Measurements from ENCODE around the gene DNAAF5. TPM values are rescaled to one million over a fixed set of nuclear protein-coding genes. Genes with fewer than 3 reads are reported as not detected.

DNAAF5 gene
- total and polyA plus RNA-seq, 7 experiments from 2014 or later: 4.0 to 25.7 (median 13.4) TPM

DNA sequence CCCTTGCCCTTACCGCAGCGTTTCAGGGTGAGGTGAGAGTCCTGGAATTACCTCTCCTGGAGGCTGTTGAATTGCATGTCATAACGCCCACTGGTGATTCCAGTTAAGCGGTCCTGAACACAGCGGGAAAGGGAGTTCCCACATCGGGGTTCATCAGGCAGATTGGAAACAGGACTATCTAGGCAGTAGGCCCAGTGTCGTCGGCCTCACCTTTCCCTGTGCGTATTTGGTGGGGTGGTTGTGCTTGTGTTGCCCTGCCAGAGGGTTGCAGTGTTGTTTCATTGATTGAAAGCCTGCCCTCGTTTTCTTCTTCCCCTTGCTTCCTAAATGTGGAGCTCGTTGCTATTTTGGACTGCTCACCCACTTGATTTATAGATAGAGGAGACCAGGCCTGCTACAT lies 95.2 kb downstream of the DNAAF5 start:
- Mint-ChIP-seq H3K4me1 (peaks cover 38 to 89% (median 79%) of the 10 kb centered on the region in 7 donors), H3K36me3 (peaks cover 0 to 29% (median 15%) of the 10 kb centered on the region in 5 donors), H3K9me3 (no peaks in the 10 kb centered on the region), H3K4me3 (peak overlapping the region in 2 of 10 donors; percentile 29), H3K27ac (peak overlapping the region in 1 of 9 donors; percentile 62), H3K27me3 (peaks cover 0 to 8% (median 0%) of the 10 kb centered on the region in 5 donors)
- Histone ChIP-seq H3K27me3 (ENCODE audit: control insufficient read depth in 2 of 2, insufficient read depth in 2 of 2, low read length in 2 of 2) (no peaks in the 10 kb centered on the region), H3K4me3 (ENCODE audit: low read length) (no peak overlapping the region), H3K36me3 (ENCODE audit: control insufficient read depth in 2 of 3, insufficient read depth in 3 of 3, low read length in 3 of 3) (peaks cover 0 to 17% (median 0%) of the 10 kb centered on the region in 3 experiments), H3K4me1 (ENCODE audit: control insufficient read depth in 2 of 2, insufficient read depth in 2 of 2, low read length in 2 of 2) (peaks cover 5 to 12% of the 10 kb centered on the region in 2 donors), H3K27ac (ENCODE audit: low read depth, low read length) (no peak overlapping the region), H3K9me3 (ENCODE audit: control insufficient read depth in 2 of 3, low read length in 3 of 3) (no peaks in the 10 kb centered on the region)
- DNase-seq: no peak
- ATAC-seq: no peak
- intact Hi-C loops (cut with micrococcal nuclease): no loop called here
- POLR2A ChIA-PET: no interaction called here
- CTCF ChIA-PET: interaction anchor here (1.0 kb wide), 1 partner anchor 43 kb away, joined by 5 read pairs; no protein-coding TSS in a partner anchor

DNA sequence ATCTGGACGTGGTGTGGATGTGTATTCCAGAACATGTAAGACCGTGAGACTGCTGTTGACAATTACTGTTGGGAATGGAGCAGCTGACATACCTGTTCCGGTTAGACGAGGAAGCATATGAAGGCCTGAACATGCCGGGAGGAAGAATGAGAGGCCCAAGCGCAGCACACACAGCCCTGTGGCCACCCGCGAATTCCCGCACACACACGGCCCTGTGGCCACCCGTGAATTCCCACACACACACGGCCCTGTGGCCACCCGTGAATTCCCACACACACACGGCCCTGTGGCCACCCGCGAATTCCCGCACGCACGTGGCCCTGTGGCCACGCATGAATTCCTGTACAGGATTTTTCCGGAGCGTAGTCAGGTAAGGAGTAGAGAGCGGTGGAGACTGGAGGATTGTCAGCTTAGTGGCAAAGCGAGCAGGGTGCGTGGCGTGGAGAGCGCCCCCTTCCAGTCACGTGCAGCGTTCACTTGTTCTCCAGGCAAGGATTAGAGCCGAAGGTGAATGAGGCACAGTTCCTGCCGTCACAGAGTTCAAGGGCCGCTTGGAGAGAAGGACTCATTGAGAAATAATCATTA lies 96.3 kb downstream of the DNAAF5 start:
- Histone ChIP-seq H3K4me3 (ENCODE audit: low read length) (no peak overlapping the region), H3K36me3 (ENCODE audit: control insufficient read depth in 2 of 3, insufficient read depth in 3 of 3, low read length in 3 of 3) (peaks cover 0 to 17% (median 0%) of the 10 kb centered on the region in 3 experiments), H3K9me3 (ENCODE audit: control insufficient read depth in 2 of 3, low read length in 3 of 3) (no peaks in the 10 kb centered on the region), H3K27me3 (ENCODE audit: control insufficient read depth in 2 of 2, insufficient read depth in 2 of 2, low read length in 2 of 2) (no peaks in the 10 kb centered on the region), H3K4me1 (ENCODE audit: control insufficient read depth in 2 of 2, insufficient read depth in 2 of 2, low read length in 2 of 2) (peaks cover 0 to 8% of the 10 kb centered on the region in 2 donors), H3K27ac (ENCODE audit: low read depth, low read length) (no peak overlapping the region)
- H3K4me1 Mint-ChIP-seq: peaks cover 33 to 83% (median 75%) of the 10 kb centered on the region in 7 donors
- DNase-seq (no peak), ATAC-seq (no peak)
- intact Hi-C loops (cut with micrococcal nuclease): no loop called here
- H3K27me3 Mint-ChIP-seq: peaks cover 0 to 5% (median 0%) of the 10 kb centered on the region in 5 donors
- ChIA-PET POLR2A (no interaction called here), CTCF (no interaction called here)
- no peaks in the 10 kb centered on the region for H3K9me3 Mint-ChIP-seq
- H3K4me3 Mint-ChIP-seq: peak overlapping the region in 1 of 10 donors; percentile 32
- peaks cover 0 to 29% (median 15%) of the 10 kb centered on the region in 5 donors for H3K36me3 Mint-ChIP-seq
- peak overlapping the region in 4 of 9 donors; percentile 54 to 82 (median 68) for H3K27ac Mint-ChIP-seq

DNA sequence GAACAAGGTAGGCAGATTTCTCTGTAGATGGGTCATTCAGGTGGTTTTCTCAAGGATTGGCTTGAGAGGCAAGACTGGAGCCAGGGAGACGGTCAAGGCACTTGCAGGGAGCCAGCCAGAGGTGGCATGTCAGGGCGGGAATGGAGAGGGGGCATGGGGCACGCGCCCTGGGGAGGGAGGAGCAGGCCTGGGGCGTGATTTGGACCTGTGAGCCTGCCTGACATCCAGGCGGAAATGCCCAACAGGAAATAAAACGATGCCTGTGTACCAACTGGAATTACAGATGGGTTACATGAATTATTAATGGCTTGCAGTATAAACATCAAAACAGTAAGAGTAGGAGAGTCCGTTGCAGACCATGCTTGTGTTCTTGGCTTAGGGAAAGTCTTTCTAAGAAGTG lies 97.2 kb downstream of the DNAAF5 start:
- Mint-ChIP-seq H3K27ac (peak overlapping the region in 4 of 9 donors; percentile 15 to 82 (median 38)), H3K27me3 (no peaks in the 10 kb centered on the region), H3K9me3 (no peaks in the 10 kb centered on the region), H3K4me1 (peaks cover 24 to 78% (median 71%) of the 10 kb centered on the region in 7 donors), H3K4me3 (peak overlapping the region in 1 of 10 donors; percentile 3), H3K36me3 (peaks cover 0 to 29% (median 13%) of the 10 kb centered on the region in 5 donors)
- ATAC-seq (no peak), DNase-seq (no peak)
- peaks cover 0 to 17% (median 0%) of the 10 kb centered on the region in 3 experiments for H3K36me3 ChIP-seq (ENCODE audit: control insufficient read depth in 2 of 3, insufficient read depth in 3 of 3, low read length in 3 of 3)
- intact Hi-C loops (cut with micrococcal nuclease): no loop called here
- no peak overlapping the region for H3K4me3 ChIP-seq (ENCODE audit: low read length)
- ChIA-PET POLR2A (no interaction called here), CTCF (no interaction called here)
- no peak overlapping the region for H3K27ac ChIP-seq (ENCODE audit: low read depth, low read length)
- no peaks in the 10 kb centered on the region for H3K27me3 ChIP-seq (ENCODE audit: control insufficient read depth in 2 of 2, insufficient read depth in 2 of 2, low read length in 2 of 2)
- H3K9me3 ChIP-seq (ENCODE audit: control insufficient read depth in 2 of 3, low read length in 3 of 3): no peaks in the 10 kb centered on the region
- H3K4me1 ChIP-seq (ENCODE audit: control insufficient read depth in 2 of 2, insufficient read depth in 2 of 2, low read length in 2 of 2): no peaks in the 10 kb centered on the region

DNA sequence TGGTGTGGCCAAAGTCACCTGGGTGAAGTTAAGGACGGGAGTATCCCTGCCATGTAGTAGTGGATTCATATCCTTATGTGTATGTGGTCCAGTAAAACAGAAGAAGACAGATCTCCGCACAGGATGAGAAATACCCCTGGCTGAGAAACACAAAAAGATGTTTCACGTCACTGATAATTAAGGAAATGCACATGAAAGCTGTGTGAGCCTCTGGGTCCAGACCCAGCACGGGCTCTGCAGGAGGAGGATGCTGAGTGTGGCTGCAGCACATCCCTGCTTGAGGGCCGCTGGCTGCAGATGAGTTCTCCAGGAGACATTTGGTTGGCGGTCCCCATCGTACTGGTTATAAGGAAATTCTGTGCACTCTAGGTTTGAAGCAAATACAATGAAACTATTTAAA lies 97.6 kb downstream of the DNAAF5 start:
- DNase-seq (no peak), ATAC-seq (no peak)
- no peaks in the 10 kb centered on the region for H3K4me1 ChIP-seq (ENCODE audit: control insufficient read depth in 2 of 2, insufficient read depth in 2 of 2, low read length in 2 of 2)
- H3K4me1 Mint-ChIP-seq: peaks cover 23 to 79% (median 73%) of the 10 kb centered on the region in 7 donors
- no peak overlapping the region for H3K4me3 ChIP-seq (ENCODE audit: low read length)
- H3K27ac Mint-ChIP-seq: peak overlapping the region in 4 of 9 donors; percentile 15 to 48 (median 22)
- intact Hi-C loops (cut with micrococcal nuclease): no loop called here
- peaks cover 0 to 17% (median 0%) of the 10 kb centered on the region in 3 experiments for H3K36me3 ChIP-seq (ENCODE audit: control insufficient read depth in 2 of 3, insufficient read depth in 3 of 3, low read length in 3 of 3)
- no peaks in the 10 kb centered on the region for H3K27me3 Mint-ChIP-seq
- H3K9me3 ChIP-seq (ENCODE audit: control insufficient read depth in 2 of 3, low read length in 3 of 3): no peaks in the 10 kb centered on the region
- no peaks in the 10 kb centered on the region for H3K27me3 ChIP-seq (ENCODE audit: control insufficient read depth in 2 of 2, insufficient read depth in 2 of 2, low read length in 2 of 2)
- POLR2A ChIA-PET: no interaction called here
- no peak overlapping the region for H3K4me3 Mint-ChIP-seq
- H3K36me3 Mint-ChIP-seq: peaks cover 0 to 29% (median 12%) of the 10 kb centered on the region in 5 donors
- H3K27ac ChIP-seq (ENCODE audit: low read depth, low read length): no peak overlapping the region
- CTCF ChIA-PET: no interaction called here
- H3K9me3 Mint-ChIP-seq: no peaks in the 10 kb centered on the region

DNA sequence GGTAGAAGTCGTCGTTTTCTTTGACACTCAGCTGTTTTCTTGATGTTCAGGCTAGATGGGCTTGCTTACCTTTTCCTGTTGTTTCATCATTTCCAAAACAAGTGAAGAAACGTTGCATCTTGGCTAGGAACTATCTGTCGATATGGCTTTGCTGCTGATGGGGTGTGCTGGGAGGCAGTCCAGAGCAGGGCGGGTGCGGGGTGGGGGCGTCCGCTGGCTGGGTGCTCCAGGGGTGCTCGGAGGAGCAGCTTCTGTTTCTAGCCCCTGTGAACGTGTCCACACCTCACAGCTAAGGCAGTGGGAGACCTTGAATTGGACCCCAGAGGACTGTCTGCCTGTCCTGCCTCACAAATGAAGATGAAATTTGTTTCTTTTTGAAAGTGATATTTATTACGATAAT lies 98.2 kb downstream of the DNAAF5 start:
- no peak for ATAC-seq
- Mint-ChIP-seq H3K9me3 (no peaks in the 10 kb centered on the region), H3K27me3 (no peaks in the 10 kb centered on the region), H3K4me1 (peaks cover 19 to 77% (median 72%) of the 10 kb centered on the region in 7 donors), H3K4me3 (no peak overlapping the region), H3K36me3 (peaks cover 0 to 29% (median 8%) of the 10 kb centered on the region in 5 donors), H3K27ac (peak overlapping the region in 2 of 9 donors; percentile 48 to 66)
- H3K4me3 ChIP-seq (ENCODE audit: low read length): no peak overlapping the region
- H3K36me3 ChIP-seq (ENCODE audit: control insufficient read depth in 2 of 3, insufficient read depth in 3 of 3, low read length in 3 of 3): peaks cover 0 to 17% (median 0%) of the 10 kb centered on the region in 3 experiments
- ChIA-PET POLR2A (no interaction called here), CTCF (no interaction called here)
- H3K27me3 ChIP-seq (ENCODE audit: control insufficient read depth in 2 of 2, insufficient read depth in 2 of 2, low read length in 2 of 2): no peaks in the 10 kb centered on the region
- intact Hi-C loops (cut with micrococcal nuclease): no loop called here
- no peak overlapping the region for H3K27ac ChIP-seq (ENCODE audit: low read depth, low read length)
- H3K4me1 ChIP-seq (ENCODE audit: control insufficient read depth in 2 of 2, insufficient read depth in 2 of 2, low read length in 2 of 2): no peaks in the 10 kb centered on the region
- no peak for DNase-seq
- H3K9me3 ChIP-seq (ENCODE audit: control insufficient read depth in 2 of 3, low read length in 3 of 3): no peaks in the 10 kb centered on the region

DNA sequence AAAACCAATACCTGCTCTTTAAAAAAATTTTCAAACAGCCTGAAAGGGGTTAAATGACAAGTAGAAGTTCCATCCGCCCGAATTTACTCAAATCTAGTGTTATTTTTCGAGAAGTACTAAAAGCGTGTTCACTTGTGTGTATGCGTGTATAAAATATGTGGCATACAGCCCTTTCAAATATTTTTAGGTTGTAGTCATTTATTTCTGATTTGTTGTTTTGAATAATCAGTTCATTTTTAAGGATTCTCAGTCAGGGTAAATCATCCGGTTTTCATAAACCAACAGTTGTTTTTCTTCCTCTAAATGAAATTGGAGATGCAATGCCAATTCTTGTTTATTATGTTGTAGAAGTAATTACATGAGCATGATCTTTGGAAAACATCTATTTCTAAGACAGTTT lies 98.9 kb downstream of the DNAAF5 start:
- intact Hi-C loops (cut with micrococcal nuclease): no loop called here
- Mint-ChIP-seq H3K27me3 (no peaks in the 10 kb centered on the region), H3K27ac (no peak overlapping the region), H3K36me3 (peaks cover 0 to 28% (median 4%) of the 10 kb centered on the region in 5 donors), H3K4me3 (no peak overlapping the region), H3K9me3 (no peaks in the 10 kb centered on the region), H3K4me1 (peaks cover 18 to 77% (median 72%) of the 10 kb centered on the region in 7 donors)
- H3K27ac ChIP-seq (ENCODE audit: low read depth, low read length): no peak overlapping the region
- H3K36me3 ChIP-seq (ENCODE audit: control insufficient read depth in 2 of 3, insufficient read depth in 3 of 3, low read length in 3 of 3): peaks cover 0 to 17% (median 0%) of the 10 kb centered on the region in 3 experiments
- no peak for ATAC-seq
- ChIA-PET POLR2A (no interaction called here), CTCF (interaction anchor here (1.0 kb wide), 1 partner anchor 12 kb away, joined by 3 read pairs; no protein-coding TSS in a partner anchor)
- H3K4me3 ChIP-seq (ENCODE audit: low read length): no peak overlapping the region
- no peaks in the 10 kb centered on the region for H3K27me3 ChIP-seq (ENCODE audit: control insufficient read depth in 2 of 2, insufficient read depth in 2 of 2, low read length in 2 of 2)
- H3K9me3 ChIP-seq (ENCODE audit: control insufficient read depth in 2 of 3, low read length in 3 of 3): no peaks in the 10 kb centered on the region
- peaks cover 0 to 3% of the 10 kb centered on the region in 2 donors for H3K4me1 ChIP-seq (ENCODE audit: control insufficient read depth in 2 of 2, insufficient read depth in 2 of 2, low read length in 2 of 2)
- DNase-seq: no peak
